Activated B cell treated with CpG ODN at 0.5 μM for 24 hours (primary cell): ENCODE data around the gene CLRN1. TPM values are rescaled to one million over a fixed set of nuclear protein-coding genes. Genes with fewer than 3 reads are reported as not detected.

Experiments
- ATAC-seq: fragments of 200-7000 bp; cut with Tn5 transposase; one replicate; pipeline ENCODE4 v1.10.0; 2021; ENCODE audit warnings: low read depth, mild to moderate bottlenecking, moderate library complexity
- CTCF ChIA-PET: fragments of 350-600 bp; sonication (Branson Sonifier 250); formaldehyde crosslinking; loops from one replicate; lab custom pipeline; 2021; ENCODE audit warnings: antibody characterized with exemption; lab: Charles Lee
- POLR2A ChIA-PET: fragments of 350-600 bp; sonication (Branson Sonifier 250); formaldehyde crosslinking; loops from one replicate; lab custom pipeline; 2021; ENCODE audit warnings: antibody characterized with exemption; lab: Charles Lee
- DNase-seq: peaks from one replicate; pipeline ENCODE4 v3.0.0; 2022
- H3K27ac Mint-ChIP-seq: one replicate; pipeline ENCODE4 v1.8.0; 2020; ENCODE audit warnings: mixed read lengths
- H3K27me3 Mint-ChIP-seq: one replicate; pipeline ENCODE4 v1.8.0; 2021; ENCODE audit warnings: mixed read lengths
- H3K36me3 Mint-ChIP-seq: one replicate; pipeline ENCODE4 v1.8.0; 2021; ENCODE audit warnings: low read depth, mixed read lengths
- H3K4me1 Mint-ChIP-seq: one replicate; pipeline ENCODE4 v1.8.0; 2021; ENCODE audit warnings: mixed read lengths
- H3K4me3 Mint-ChIP-seq: one replicate; pipeline ENCODE4 v1.8.0; 2020; ENCODE audit warnings: mild to moderate bottlenecking, mixed read lengths
- H3K9me3 Mint-ChIP-seq: one replicate; pipeline ENCODE4 v1.8.0; 2020; ENCODE audit warnings: mixed read lengths
- CTCF ChIP-seq: fragments of 200-600 bp; IDR thresholded peaks from one replicate; pipeline ENCODE4 v1.8.0; 2022; ENCODE audit warnings: antibody characterized with exemption, mild to moderate bottlenecking
- intact Hi-C: fragments of 100-400 bp; cut with micrococcal nuclease; formaldehyde crosslinking; loops from one replicate; pipeline ENCODE4 v1.15.1; 2024
- total RNA-seq: library from RNA; stranded (reverse); gene quantifications from 2 replicates; pipeline ENCODE4 v1.2.3, GENCODE V29; 2022

Gene CLRN1
- total RNA-seq, 1 donor from 2014 or later, result not detected

DNA sequence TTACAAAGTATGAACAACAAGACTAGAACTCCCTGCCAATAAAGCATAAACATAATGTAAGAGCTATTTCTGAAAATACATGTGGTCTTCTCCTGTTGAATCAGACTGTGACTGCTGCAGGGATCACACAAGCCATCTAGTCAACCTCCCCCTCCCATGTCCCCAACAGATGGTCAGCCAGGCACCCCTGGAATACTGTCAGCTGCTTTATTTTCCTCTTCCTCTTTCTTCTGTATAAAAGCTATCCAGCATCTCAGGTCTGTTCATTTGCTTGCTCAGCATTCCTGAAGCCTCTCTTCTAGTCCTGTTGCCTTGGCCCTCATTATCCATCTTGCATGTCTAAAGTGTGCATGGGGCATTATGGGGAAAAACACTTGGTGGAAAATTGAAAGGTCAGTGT lies 60.8 kb downstream of the CLRN1 start:
- H3K27me3 Mint-ChIP-seq, result peaks cover 21% of the 10 kb centered on the region
- H3K4me3 Mint-ChIP-seq, result no peak overlapping the region
- intact Hi-C loops, result no loop called here
- ChIA-PET POLR2A (no interaction called here), CTCF (no interaction called here)
- no peak overlapping the region for H3K27ac Mint-ChIP-seq
- no peaks in the 10 kb centered on the region for H3K4me1 Mint-ChIP-seq
- ATAC-seq, result no peak
- no peak for DNase-seq
- H3K9me3 Mint-ChIP-seq, result no peaks in the 10 kb centered on the region
- no peaks in the 10 kb centered on the region for H3K36me3 Mint-ChIP-seq
- TF ChIP-seq CTCF, result no peak

DNA sequence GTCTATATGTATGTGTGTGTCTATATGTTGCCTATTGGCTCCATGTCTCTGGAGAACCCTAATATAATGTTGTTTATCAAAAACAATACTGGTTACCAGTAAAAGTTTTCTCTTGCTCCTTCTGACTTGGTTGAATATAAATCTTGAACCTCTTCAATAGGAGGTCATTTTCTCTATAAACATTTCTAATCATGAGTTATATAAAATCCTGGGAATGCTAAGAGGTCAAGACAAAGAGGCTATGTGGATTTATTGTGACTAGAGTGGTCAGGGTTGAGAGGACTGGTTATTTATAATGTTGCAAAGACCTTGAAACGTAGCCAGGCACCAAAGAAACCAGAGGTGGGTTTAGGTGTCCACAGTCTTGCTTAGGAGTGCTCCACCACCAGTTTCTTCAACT lies 66.1 kb downstream of the CLRN1 start:
- Mint-ChIP-seq H3K4me1 (no peaks in the 10 kb centered on the region), H3K27ac (no peak overlapping the region), H3K4me3 (no peak overlapping the region), H3K9me3 (no peaks in the 10 kb centered on the region), H3K36me3 (no peaks in the 10 kb centered on the region), H3K27me3 (peaks cover 33% of the 10 kb centered on the region)
- CTCF ChIA-PET, result no interaction called here
- POLR2A ChIA-PET, result no interaction called here
- no peak for TF ChIP-seq CTCF
- ATAC-seq (no peak), DNase-seq (no peak)
- intact Hi-C loops, result no loop called here

- Mint-ChIP-seq H3K36me3 (no peaks in the 10 kb centered on the region), H3K27me3 (peaks cover 32% of the 10 kb centered on the region), H3K4me1 (no peaks in the 10 kb centered on the region), H3K4me3 (no peak overlapping the region), H3K27ac (no peak overlapping the region), H3K9me3 (no peaks in the 10 kb centered on the region)
- ATAC-seq (no peak), DNase-seq (no peak)
- POLR2A ChIA-PET, result no interaction called here
- no peak for TF ChIP-seq CTCF
- intact Hi-C loops, result no loop called here
- CTCF ChIA-PET, result no interaction called here
Measured at GRCh38 chr3:150905746-150906145, 66.8 kb downstream of the CLRN1 start.

- Mint-ChIP-seq H3K36me3 (no peaks in the 10 kb centered on the region), H3K4me1 (no peaks in the 10 kb centered on the region), H3K4me3 (no peak within 1 kb of the TSS), H3K27ac (no peak within 1 kb of the TSS), H3K27me3 (peaks cover 29% of the 10 kb centered on the region), H3K9me3 (no peaks in the 10 kb centered on the region)
- no peak for TF ChIP-seq CTCF
- ChIA-PET CTCF (no interaction called here), POLR2A (no interaction called here)
- ATAC-seq (no peak), DNase-seq (no peak)
- intact Hi-C loops, result no loop called here
Measured at GRCh38 chr3:150905339-150905738, 67.2 kb downstream of the CLRN1 start, which contains the start of gene MINDY4B. Gene MINDY4B, minus strand, starts transcription at chr3:150905439. Its CDS starts 0 bp downstream, at chr3:150905439.

DNA sequence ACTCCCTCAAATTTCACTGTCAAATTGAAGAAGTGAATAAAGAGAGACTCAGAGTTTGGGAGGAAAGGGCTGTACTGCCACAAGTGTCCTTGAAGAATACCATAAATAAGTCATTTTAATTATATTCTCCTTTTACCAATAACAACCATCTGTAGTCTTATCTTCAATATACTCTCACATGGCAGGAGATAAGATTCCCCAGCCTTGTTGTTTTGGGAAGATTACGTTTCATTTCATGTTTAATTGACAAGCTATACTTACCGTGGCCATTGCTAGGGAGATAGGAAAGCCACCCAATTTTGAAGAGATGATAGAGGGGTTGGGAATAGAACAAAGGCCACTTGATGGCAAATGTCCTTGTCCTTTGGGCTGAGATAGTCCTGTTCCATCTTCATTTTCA lies 69.5 kb downstream of the CLRN1 start:
- intact Hi-C loops, result no loop called here
- CTCF ChIA-PET, result no interaction called here
- H3K4me3 Mint-ChIP-seq, result no peak overlapping the region
- H3K4me1 Mint-ChIP-seq, result no peaks in the 10 kb centered on the region
- TF ChIP-seq CTCF, result no peak
- POLR2A ChIA-PET, result no interaction called here
- H3K27ac Mint-ChIP-seq, result no peak overlapping the region
- no peaks in the 10 kb centered on the region for H3K36me3 Mint-ChIP-seq
- no peak for ATAC-seq
- H3K27me3 Mint-ChIP-seq, result peaks cover 23% of the 10 kb centered on the region
- no peak for DNase-seq
- H3K9me3 Mint-ChIP-seq, result no peaks in the 10 kb centered on the region
